GM12875 (cell line): ENCODE data around the gene KLHDC7B.
A peak's percentile ranks its signal among the peaks of the same experiment; 100 is the strongest.

Experiments used
- H3K4me3 ChIP-seq: one replicate; pipeline ENCODE4 v1.5.1; 2011; ENCODE audit warnings: low read depth, low read length, control low read depth
- CTCF ChIP-seq: IDR thresholded peaks from 2 replicates; pipeline ENCODE4 v1.5.1; 2011; ENCODE audit warnings: low read depth, mild to moderate bottlenecking, control low read depth, inconsistent platforms, low read length, moderate library complexity, borderline replicate concordance; ENCODE audit not compliant: insufficient read depth

The KLHDC7B gene

GRCh38 chr22:50523458-50523805, 22.3 kb upstream of the KLHDC7B start:
- H3K4me3 ChIP-seq: no peak overlapping the region
- no peak for TF ChIP-seq CTCF

GRCh38 chr22:50523806-50524675, 21.7 kb upstream of the KLHDC7B start:
- TF ChIP-seq CTCF: no peak
- peak overlapping the region; percentile 89 for H3K4me3 ChIP-seq

GRCh38 chr22:50524676-50525103, 21.0 kb upstream of the KLHDC7B start:
- peak overlapping the region; percentile 89 for H3K4me3 ChIP-seq
- no peak for TF ChIP-seq CTCF

- no peak; the same call in 1 of the 2 replicates for TF ChIP-seq CTCF
- peak within 1 kb of the TSS; percentile 89 for H3K4me3 ChIP-seq
Observed at GRCh38 chr22:50525104-50525857, 20.4 kb upstream of the KLHDC7B start, which contains the start of gene SCO2. Gene SCO2 (minus strand): TSS chr22:50525598. CDS start chr22:50524411, 1,187 bp downstream.

- peak; percentile 59; the same call in 1 of the 2 replicates for TF ChIP-seq CTCF
- H3K4me3 ChIP-seq: peak overlapping the region; percentile 89
Observed at GRCh38 chr22:50525858-50526107, 19.9 kb upstream of the KLHDC7B start.

GRCh38 chr22:50526108-50526833, 19.4 kb upstream of the KLHDC7B start:
- peak overlapping the region; percentile 89 for H3K4me3 ChIP-seq
- TF ChIP-seq CTCF: peak; percentile 86
